Activated CD4-positive, alpha-beta T cell treated with anti-CD3 and anti-CD28 coated beads, Interleukin-2, amount 50 U/mL, for 4 hours (primary cell): ENCODE results near the gene SLFN14.
A peak's percentile ranks its signal among the peaks of the same experiment; 100 is the strongest.
"Not testable (repeated sequence)": the region's sequence is repeated elsewhere in the genome, so short reads cannot be mapped to it uniquely, and the experiment has no call there.

Experiments
- DNase-seq, 2 experiments: peaks; one replicate each; pipeline ENCODE4 v3.0.0-alpha.2; 2020

SLFN14 gene

DNA sequence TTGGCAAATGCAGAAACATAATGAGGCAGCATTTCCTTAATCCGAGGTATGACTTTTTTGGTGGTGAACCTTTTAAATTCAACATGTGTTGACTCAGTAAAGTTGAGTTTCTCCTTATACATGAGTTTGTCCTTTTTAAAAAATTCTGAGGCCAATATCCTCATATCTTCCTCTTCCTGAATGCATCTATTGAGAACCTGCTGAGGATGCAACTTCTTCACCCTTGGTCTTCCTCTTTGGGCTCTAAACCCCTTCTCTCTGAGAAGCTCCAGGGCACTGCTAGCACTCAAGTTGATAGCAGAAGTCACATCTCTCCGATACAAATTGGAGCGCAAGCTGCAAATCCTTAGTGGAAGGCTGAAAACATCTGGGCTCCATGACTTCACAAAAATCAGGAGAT lies 3.3 kb downstream of the SLFN14 start:
- no peak for DNase-seq

DNA sequence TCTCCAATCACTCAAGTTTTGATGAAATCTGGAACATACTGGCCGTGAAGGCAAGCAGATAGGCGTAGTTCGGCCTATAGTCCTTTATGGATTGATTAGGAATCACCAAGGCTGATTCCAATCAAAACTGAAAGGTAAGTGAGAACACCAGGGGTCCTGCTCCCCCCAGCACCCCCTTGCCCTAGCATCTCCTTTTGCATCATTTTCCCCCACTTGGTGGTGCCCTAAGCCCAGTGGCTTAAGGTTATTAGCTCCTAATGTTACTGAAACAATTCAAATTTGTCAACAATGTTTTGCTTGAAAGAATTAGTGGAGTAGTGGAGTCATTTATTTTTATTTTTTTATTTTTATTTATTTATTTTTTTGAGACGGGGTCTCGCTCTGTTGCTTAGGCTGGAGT lies 4.9 kb downstream of the SLFN14 start:
- no peak for DNase-seq

DNA sequence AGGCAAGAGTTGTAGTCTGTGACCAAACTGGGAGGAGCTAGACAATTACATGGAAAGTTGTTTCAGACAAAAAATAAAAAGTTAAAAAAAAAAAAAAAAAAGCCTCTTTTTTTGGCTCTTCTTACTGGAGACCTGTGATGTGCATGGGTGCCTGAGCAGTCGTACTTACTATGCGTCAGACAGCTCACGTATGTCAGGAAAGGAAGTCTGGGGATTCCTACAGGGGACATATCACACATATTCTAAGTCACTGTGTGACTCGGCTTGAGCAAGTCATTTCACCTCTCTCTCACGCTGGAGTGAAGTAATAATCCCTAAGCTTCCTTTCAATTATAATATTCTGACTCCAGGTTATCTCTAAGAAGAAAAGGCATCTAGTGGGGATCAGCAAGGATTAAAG lies 6.0 kb downstream of the SLFN14 start:
- no peak for DNase-seq

DNA sequence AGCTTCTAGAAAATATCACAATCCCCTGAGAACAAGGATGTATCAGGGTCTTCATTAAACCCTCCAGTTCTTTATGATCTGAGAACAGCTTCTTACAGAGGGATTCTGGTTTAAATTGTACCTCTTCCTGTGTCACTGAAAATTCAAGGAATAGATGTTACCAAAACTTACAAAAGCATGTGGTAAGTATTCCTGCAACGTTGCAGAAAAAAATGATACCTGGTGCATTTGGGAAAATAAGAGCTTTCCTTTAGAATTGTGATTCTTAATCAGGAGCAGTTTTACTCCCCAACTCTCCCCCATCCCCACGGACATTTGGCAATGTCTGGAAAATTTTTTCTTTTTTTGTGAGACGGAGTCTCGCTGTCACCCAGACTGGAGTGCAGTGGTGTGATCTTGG lies 7.3 kb downstream of the SLFN14 start:
- DNase-seq, result no peak

DNA sequence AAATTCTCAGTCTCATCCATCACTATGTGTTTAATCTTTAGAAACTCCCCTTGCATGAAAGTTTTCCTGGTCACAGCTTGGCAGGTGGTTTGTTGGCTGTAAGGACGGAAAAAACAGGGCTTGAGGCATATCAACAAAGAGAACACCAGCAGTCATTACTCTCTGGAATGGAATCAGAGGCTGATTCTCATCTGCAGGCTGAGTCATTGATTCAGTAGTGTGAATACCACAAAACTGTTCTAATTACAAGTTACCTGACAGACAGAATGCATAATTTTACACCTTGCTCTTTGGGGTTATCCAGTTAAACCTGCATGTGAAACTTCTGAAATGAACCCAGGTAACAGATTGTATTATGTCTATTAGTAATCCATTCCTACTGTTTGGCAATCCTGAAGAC lies 11.6 kb downstream of the SLFN14 start:
- no peak for DNase-seq

DNA sequence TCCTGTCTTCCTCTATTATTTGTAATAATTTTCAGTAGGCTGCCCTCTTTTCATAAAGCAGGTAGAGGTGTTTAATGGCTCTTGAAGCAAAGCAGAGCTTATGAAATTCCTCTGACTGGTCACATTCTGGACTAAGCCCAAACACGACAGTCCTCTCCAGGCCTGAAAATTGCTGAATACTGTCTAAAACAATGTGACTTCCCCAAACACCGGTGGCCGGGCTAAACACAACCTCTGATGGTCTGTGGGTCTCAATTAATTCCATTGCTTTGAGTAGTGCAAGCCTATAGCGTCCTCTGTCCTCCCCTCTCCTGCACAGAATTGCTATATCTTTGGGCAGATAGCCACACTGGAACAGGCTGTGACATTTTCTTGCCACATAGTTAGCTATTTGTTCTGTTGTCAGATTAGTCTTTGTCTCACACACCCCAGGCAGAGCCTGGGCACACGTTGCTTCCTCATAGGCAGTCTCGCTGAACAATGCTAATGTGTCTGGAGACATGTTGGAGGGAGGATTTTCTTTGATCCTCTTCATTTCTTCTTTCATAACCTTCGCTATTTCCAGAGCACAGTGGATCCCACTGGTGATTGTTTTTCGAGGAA lies 12.3 kb downstream of the SLFN14 start:
- no peak for DNase-seq

DNA sequence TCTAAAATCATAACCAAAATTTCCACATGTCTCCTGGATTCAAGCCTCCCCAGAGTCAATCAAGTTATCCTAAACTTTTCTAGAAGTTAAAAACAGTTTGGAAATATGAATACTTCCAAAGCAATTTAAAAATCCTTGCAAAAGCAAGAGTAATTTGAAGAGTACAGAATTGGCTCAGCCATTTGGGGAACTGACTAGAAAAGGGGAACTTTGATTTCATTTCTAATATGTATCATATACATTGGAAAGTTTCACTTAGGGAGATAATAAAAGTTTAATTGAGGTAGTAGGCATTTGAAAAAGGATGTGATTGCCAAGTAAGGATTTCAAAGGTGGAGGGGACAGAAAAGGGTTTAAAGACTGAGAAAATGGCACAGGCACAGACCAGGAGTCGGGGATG lies 14.1 kb downstream of the SLFN14 start:
- DNase-seq, result no peak

DNA sequence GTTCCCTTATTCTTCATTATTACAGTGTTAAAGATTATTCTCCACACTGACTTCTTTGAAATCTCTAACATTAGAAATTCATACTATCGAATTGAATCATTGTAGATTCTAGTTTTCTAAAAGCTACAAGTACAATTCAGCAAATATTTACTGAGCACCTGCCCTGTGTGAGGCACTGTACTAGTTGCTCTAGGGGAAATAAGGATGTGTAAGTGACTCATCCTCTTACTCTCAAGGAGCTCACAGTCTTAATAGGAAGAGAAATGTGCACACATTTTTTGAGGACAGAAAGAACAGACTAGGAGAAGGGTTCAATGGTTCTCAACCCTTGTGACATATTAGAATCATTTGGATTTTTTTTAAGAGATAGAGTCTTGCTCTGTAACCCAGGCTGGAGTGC lies 15.5 kb downstream of the SLFN14 start:
- no peak for DNase-seq

DNA sequence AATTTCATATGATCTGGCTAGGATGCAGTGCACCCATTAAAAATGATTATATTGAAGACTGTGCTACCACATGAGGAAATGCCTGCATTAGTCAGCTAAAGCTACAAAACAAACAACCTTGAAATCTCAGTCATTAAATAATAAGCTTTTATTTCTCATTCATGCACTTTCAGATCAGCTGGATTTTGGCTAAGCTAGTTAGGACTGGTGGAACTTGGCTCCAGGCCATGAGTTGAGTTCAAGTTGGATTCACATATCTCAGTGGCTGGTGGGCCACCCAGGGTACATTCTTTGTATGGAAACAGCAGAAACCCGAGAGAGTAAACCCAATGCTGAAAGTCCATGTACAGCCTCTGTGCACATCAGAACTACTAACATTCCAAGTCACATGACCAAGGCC lies 16.8 kb downstream of the SLFN14 start:
- no peak for DNase-seq

DNA sequence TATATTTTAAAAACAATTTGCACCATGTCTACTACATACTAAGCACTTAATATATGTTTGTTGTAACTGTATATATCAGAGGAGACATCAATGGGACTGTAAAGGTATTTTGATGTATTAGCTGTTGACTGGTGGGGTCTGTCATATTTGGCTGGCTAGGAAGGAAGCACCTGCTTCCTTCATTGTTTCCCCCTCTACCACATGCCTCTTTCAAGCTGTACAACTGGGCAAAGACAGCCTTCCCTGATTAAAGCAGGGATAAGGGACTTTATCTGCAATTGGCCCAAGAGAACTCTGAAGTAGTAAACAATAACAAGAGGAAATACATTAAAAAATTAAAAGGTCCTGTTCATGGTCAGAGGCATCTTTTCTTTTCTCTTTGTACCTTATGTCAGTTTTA lies 17.6 kb downstream of the SLFN14 start:
- no peak for DNase-seq

DNA sequence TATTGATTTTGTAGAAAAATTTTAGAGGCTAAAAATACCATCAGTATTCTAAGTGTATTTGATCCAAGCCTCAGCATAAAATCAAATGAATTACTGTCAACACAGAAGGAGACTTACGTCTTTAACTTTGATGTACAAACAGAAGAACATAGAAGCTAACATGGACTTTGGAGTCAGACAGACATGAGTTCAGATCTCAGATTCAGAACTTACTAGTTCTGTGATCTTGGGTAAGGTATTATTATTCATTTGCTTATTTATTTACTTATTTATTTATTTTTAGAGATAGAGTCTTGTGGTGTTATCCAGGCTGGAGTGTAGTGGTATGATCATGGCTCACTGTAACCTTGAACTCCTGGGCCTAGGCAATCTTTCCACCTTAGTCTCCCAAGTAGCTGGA lies 19.2 kb downstream of the SLFN14 start:
- DNase-seq, result no peak

DNA sequence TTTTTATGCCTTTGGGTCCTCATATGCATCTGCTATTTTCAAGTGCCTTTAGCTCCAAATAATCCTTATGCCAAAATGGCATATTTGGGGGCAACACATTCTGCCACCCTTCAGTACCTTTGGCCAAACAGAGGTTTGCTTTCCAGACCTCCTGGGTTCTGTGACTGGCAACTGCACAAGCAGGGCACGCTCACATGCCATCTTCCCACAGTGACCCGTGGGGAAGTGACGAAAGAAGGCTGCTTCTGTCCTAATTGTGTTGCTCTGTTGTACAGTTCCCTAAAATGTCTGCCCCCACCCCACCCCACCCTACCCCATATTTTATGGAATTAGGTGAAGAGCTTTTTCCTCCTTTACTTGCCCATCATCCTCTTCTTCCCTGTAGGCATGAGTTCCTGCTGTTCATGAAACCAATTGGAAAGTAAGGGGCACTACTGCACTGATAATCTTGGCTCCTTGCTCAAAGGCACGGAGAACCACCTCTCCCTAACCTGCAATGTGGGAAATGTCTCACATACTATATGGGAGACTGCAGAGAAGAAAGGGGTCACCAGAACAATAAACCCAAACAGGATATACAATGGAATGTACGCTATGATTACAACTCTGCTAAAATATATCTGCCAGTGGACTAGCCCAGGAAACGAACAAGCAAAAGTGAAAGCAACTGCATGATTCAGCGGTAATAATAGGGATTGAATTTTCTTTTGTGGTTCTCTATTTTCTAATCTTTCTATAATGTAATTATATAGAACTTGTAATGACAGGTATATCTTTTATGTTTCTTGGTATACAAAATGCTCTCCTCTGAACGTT lies 19.8 kb downstream of the SLFN14 start:
- DNase-seq, result peak in 1 of 2 experiments; percentile 11

DNA sequence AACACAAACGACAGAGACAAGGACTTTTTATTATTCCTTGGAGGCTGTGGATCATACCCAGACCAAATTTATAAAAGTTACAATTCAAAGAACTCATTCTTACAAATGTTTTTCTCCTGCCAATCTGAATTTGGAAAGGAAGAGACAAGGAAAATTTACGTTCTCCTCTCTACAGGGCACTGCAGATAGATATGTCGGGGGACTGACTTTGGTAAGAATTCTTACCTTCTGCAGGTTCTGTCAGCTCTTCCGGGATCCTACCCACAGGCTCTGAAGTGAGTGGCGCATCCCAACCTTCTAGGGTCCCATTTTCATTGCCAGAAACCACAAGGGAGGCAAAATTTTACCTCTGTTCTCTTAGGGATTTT lies 21.0 kb downstream of the SLFN14 start:
- no peak for DNase-seq

DNA sequence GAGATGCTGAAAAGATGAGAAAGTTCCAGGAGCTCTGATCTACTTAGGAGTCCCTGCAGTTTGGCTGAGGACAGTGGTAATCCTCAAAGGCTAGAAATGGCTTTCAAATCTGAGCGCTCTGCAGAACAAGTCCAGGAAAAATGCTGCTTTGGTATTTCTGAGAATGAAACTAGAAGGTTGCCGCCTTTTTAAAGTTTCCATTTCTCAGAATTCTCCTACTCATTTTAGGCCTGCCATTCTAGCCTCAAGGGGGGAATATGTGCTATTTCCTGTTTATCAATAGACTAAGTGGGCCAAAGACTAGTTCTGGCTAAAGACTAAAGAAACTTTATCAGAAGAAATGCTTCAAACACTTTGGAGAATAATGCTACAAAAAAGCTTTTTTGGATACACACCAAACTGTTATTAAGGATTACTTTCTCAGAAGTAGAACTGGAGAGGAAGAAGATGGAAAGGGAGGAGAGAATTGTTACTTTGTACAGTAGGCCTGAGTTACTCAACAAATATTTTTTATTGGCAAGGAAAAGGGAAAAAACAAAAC lies 22.9 kb downstream of the SLFN14 start, which contains the start of gene SLFN12L:
Gene SLFN12L (minus strand): TSS at position 78 of the 541 bp plus-strand sequence. CDS start 15,314 bp downstream, outside the sequence.
- peak in 1 of 2 experiments; percentile 25 for DNase-seq

DNA sequence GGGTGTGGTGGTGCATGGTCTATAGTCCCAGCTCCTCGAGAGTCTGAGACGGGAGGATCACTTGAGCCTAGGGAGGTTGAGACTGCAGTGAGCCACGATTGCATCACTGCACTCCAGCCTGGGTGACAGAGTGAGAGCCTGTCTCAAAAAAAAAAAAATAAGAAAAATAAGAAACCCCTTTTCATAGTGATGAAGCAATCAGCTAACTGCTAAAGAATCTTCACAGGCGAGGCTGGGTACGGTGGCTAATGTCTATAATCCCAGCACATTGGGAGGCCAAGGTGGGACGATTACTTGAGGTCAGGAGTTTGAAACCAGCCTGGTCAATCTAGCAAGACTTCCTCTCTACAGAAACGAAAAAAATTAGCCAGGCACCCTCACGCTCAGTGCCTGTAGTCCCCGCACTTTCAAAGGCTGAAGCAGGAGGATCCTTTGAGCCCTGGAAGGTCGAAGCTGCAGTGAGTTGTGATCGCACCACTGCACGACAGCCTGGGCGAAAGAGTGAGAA lies 23.9 kb downstream of the SLFN14 start:
- peak in 1 of 2 experiments; percentile 10 for DNase-seq

DNA sequence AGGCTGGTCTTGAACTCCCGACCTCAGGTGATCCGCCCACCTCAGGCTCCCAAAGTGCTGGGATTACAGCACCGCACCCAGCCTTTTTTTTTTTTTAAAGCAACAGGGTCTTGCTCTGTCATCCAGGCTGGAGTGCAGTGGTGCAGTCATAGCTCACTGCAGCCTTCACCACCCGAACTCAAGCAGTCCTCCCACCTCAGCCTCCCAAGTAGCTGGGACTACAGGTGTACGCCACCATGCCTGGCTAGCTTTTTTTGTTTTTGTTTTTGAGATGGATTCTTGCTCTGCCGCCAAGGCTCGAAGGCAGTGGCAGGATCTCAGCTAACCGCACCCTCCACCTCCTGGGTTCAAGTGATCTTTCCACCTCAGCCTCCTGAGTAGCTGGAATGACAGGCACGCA lies 25.2 kb downstream of the SLFN14 start:
- not testable (repeated sequence) for DNase-seq

DNA sequence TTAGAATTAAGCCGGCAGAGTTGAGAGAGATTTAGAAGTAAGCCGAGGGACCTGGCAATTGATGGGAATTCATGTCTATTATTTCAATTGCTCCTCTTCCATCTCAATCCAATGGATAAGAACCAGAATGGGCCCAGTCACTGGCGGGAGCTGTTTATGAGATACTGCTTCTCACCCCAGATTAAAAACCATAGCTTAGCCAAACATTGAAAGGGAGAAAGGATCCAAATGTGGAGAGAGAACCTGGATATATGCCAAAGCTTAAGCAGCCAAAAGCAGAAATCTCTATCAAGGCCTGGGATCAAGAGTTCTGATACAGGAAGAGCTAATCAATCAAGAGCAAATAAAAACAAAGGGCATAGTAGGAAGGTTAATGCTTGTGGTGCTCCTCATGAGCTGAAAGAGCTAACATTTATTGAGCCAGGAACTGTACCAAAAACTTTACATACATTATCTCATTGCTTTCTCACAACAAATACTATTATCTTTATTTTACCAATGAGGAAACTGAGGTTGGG lies 26.0 kb downstream of the SLFN14 start:
- no peak for DNase-seq

DNA sequence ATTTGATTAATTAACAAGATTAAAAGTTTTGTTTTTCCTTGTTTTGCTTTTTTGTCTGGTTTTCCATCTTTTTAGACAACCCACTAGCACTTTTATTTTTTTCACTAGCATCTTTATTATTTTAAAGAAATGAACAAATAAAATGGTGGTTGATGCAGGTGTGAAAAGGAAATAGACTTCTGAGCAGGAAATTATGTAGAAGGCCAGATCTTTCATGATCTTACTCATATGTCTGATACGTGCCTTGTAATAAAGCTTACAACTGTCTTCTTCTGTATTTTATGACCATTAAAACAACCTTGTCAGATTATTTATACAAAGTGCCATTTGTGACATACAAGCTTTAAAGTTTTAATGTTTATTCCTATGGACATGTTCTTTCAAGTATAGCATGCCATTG lies 29.5 kb downstream of the SLFN14 start:
- no peak for DNase-seq

DNA sequence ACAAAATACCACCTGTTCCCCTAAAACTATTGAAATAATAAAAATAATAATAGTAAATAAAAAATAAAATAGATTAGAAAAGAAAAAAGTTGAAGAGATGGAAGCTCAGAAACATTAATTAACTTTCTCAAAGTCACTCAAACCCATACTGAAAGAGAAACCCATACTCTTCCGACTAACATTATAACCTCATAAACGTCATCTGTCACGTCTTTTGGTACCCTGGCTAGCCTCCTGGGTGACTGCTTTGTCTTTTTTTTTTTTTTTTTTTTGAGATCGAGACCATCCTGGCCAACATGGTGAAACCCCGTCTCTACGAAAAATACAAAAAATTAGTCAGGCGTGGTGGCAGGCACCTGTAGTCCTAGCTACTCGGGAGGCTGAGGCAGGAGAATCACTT lies 30.8 kb downstream of the SLFN14 start:
- DNase-seq, result no peak

DNA sequence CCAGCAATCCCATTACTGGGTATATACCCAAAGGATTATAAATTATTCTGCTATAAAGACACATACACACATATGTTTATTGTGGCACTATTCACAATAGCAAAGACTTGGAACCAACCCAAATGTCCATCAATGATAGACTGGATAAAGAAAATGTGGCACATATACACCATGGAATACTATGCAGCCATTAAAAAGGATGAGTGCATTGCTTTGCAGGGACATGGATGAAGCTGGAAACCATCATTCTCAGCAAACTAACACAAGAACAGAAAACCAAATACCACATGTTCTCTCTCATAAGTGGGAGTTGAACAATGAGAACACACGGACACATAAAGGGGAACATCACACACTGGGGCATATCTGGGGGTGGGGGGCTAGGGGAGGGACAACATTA lies 31.3 kb downstream of the SLFN14 start:
- not testable (repeated sequence) for DNase-seq

DNA sequence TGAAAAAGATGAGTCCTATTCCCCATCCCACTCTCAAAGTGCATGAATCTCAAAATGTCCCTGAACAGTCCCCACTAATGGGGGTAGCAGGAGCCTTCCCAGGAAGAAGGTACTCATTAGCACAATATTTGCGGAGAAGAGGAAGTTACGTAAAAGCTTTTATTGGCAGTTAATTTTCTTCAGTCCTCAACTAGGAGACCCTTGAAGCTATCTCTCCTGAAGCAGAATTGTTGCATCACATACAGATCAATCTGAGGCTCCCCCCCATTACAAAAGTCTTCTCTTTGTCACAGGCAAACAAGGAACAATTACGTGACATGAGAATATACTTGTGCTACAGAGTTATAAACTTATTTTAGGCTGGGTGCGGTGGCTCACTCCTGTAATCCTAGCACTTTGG lies 37.3 kb downstream of the SLFN14 start:
- DNase-seq, result no peak

DNA sequence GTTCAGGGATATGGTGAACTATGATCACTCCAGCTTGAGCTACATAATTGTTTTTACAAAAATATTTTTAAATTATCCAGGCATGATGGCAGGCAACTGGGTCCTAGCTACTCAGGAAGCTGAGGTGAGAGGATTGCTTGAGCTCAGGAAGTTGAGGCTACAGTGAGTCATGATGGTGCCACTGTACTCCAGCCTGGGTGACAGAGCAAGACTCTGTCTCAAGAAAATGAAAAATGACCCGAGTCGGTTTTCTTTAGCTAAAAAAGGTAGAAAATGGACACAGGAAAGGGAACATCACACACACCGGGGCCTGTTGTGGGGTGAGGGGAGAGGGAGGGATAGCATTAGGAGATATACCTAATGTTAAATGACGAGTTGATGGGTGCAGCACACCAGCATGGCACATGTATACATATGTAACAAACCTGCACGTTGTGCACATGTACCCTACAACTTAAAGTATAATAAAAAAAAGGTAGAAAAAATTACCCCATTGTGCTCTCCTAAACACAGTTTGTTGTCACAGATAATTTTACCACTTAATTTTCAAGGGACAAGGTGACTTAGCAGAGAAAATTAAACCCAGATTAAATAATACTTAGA lies 38.9 kb downstream of the SLFN14 start:
- DNase-seq, result peak; percentile 29 to 36

DNA sequence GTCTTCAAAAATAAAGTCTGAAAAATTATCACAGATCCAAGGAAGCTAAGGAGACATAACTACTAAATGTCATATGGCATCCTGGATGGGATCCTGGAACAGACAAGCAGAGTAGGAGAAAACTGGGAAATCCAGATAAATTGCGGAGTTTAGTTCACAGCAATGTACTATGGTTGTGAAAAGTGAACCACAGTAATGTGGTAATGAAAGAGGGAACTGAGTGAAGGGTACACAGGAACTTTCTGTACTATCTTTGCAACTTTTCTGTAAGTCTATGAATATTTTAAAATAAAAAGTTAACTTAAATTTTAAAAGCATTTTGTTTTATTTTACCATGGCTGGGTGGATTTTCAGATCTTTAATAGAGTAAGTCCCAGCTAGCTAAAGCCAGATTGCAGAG lies 39.5 kb downstream of the SLFN14 start:
- no peak for DNase-seq
